ENCODE measurements around the gene TRPM2. TPM values are rescaled to one million over a fixed set of nuclear protein-coding genes. Genes with fewer than 3 reads are reported as not detected.

Gene TRPM2
- total RNA-seq, 1 donor from 2014 or later = not detected

DNA sequence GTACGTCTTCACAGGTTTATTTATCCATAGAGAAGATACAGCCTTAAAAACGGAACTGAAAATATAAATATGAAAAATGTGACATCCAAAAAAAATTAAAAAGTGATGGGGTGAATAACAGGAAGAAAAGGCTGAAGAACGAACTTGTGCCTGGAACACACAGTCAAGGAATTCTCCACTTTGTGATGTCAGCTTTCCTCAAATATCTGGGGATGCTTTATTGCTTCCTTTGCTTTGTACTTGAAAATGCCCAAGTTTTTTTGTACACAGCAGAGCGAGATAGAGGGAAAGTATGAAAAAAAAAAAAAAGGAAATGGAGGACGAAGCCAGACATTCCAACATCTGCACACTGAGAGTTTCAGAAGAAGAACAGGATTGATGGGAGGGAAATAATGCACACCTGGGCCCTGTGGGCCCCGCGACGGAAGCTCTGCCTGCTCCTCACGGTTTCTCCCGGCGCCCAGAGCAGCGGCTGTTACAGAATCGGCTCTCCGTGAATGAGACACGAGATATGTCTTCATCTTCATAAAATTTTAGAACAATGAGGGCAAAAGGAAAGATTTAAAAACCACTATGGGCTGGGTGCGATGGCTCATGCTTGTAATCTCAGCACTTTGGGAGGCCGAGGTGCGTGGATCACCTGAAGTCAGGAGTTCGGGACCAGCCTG is 91.9 kb downstream of the TRPM2 start:
- H3K9me3 Mint-ChIP-seq (ENCODE audit: unreplicated experiment) = no peaks in the 10 kb centered on the region
- no peak overlapping the region for H3K4me3 Mint-ChIP-seq (ENCODE audit: unreplicated experiment)
- TF ChIP-seq CTCF (IDR thresholded peaks at IDR 0.05) = no peak
- H3K27me3 Mint-ChIP-seq (ENCODE audit: unreplicated experiment) = peaks cover 13% of the 10 kb centered on the region
- H3K27ac Mint-ChIP-seq (ENCODE audit: unreplicated experiment) = no peak overlapping the region
- DNase-seq (ENCODE audit: extremely low spot score, unreplicated experiment) = no peak
- no peaks in the 10 kb centered on the region for H3K4me1 Mint-ChIP-seq (ENCODE audit: unreplicated experiment)
- H3K36me3 Mint-ChIP-seq (ENCODE audit: unreplicated experiment) = no peaks in the 10 kb centered on the region

DNA sequence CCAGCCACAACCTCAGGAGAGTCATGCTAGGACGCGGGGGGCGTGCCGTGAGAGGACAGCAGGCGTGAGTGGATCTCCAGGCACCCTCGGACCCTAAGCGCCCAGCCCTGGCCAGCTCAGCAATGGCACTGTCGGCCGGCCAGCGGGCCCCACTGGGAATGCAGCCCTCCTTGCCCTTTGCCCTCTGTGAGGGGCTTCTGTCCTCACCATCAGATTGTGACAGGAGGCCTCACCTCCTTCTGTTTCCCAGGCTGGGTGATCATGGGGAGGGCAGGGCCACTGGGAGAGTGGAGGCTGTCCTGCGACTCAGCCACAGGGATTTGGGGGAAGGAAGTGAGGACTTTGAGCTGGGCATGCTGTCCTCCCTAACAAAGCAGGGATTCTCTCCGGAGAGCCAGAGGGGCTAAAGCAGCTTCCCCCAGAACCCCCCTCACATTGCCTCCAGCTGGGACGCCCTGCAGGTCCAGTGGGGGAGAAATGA is 95.3 kb downstream of the TRPM2 start:
- Mint-ChIP-seq H3K9me3 (ENCODE audit: unreplicated experiment) (peaks cover 6% of the 10 kb centered on the region), H3K27me3 (ENCODE audit: unreplicated experiment) (peaks cover 31% of the 10 kb centered on the region), H3K27ac (ENCODE audit: unreplicated experiment) (no peak overlapping the region), H3K4me3 (ENCODE audit: unreplicated experiment) (no peak overlapping the region), H3K36me3 (ENCODE audit: unreplicated experiment) (no peaks in the 10 kb centered on the region), H3K4me1 (ENCODE audit: unreplicated experiment) (no peaks in the 10 kb centered on the region)
- no peak for TF ChIP-seq CTCF (IDR thresholded peaks at IDR 0.05)
- DNase-seq (ENCODE audit: extremely low spot score, unreplicated experiment) = no peak

DNA sequence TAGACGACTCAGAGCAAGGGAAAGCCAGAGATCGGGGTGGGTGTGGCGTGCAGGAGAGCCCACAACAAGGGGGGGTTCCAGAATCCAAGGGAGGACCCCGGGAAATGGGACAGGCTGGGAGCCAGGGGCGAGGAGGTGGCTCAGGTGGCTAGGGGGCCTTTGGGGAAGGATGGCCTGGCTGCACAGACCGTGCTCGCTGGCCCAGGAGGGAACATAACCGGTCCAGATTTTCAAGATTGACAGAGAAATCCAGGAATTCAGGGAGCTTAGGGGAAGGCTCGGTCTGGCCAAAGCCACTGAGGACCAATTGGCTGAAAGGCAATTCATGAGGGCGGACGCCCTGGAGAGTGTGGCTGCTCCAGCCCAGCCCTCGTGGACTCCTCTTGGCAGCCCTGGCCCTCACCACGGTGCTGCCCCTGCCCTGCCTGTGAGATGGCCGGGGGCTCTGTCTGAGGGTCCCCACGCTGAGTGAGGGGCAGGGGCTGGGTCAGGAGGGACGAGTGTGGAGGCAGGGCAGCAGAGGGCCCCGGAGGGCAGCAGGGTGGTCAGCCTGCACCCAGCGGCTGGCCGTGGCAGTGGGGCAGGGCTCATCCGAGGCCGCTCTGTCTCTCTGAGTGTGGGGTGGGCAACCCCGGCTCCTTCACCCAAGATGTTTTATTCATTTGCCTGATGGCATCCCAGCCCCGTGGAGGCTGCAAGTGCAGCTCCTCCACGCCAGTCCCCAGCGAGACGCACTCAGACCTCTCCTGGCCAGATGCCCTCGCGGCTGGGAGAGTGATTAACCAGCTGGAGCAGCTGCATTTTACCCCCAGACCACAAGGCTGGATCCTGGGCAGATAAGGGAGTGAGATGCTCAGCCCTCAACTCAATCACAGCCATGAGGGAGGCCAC is 96.3 kb downstream of the TRPM2 start:
- H3K36me3 Mint-ChIP-seq (ENCODE audit: unreplicated experiment) = no peaks in the 10 kb centered on the region
- H3K27ac Mint-ChIP-seq (ENCODE audit: unreplicated experiment) = no peak overlapping the region
- H3K4me1 Mint-ChIP-seq (ENCODE audit: unreplicated experiment) = no peaks in the 10 kb centered on the region
- H3K4me3 Mint-ChIP-seq (ENCODE audit: unreplicated experiment) = no peak overlapping the region
- no peak for TF ChIP-seq CTCF (IDR thresholded peaks at IDR 0.05)
- peaks cover 6% of the 10 kb centered on the region for H3K9me3 Mint-ChIP-seq (ENCODE audit: unreplicated experiment)
- DNase-seq (ENCODE audit: extremely low spot score, unreplicated experiment) = no peak
- peaks cover 35% of the 10 kb centered on the region for H3K27me3 Mint-ChIP-seq (ENCODE audit: unreplicated experiment)

DNA sequence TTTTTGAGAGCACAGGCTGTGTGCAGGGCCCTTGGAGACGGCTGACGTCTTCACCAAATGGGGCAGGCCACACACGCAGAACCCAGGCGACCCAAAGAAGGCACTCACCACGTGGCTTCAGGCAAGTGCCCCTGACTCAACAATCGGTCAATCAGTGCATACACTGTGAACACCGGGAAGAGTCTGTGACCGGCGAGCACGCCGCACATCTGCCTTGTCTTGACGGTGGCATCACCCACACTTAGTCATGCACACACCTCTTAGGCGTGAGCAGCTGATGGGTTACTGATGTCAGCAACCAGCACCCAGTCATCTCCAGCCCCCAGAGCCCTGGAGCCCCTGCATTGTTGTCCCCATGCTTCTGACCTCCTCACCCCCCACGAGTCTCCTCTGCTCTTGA is 97.0 kb downstream of the TRPM2 start:
- TF ChIP-seq CTCF (IDR thresholded peaks at IDR 0.05) = no peak
- DNase-seq (ENCODE audit: extremely low spot score, unreplicated experiment) = no peak
- Mint-ChIP-seq H3K4me1 (ENCODE audit: unreplicated experiment) (no peaks in the 10 kb centered on the region), H3K27ac (ENCODE audit: unreplicated experiment) (no peak overlapping the region), H3K9me3 (ENCODE audit: unreplicated experiment) (peaks cover 6% of the 10 kb centered on the region), H3K4me3 (ENCODE audit: unreplicated experiment) (no peak overlapping the region), H3K36me3 (ENCODE audit: unreplicated experiment) (no peaks in the 10 kb centered on the region), H3K27me3 (ENCODE audit: unreplicated experiment) (peaks cover 35% of the 10 kb centered on the region)

DNA sequence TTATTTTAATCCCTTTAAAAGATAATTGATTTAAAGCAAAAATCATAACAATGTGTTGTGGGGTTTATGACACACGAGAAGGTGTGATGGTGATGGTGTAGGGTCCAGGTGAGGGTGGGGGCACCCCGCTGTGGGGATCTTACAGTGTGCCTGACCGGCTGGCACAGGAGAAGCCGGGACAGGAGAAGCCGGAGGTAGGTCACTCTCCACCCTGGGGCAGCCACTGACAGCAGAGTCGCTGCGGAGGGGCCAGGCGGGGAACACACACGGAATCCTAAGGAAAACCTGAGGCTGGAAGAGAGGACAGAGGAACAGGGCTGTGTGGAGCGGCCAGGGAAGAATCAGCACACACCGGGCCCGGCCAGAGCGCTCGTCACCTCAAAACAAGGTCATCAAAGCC is 97.6 kb downstream of the TRPM2 start:
- H3K4me1 Mint-ChIP-seq (ENCODE audit: unreplicated experiment) = no peaks in the 10 kb centered on the region
- H3K4me3 Mint-ChIP-seq (ENCODE audit: unreplicated experiment) = no peak overlapping the region
- peaks cover 6% of the 10 kb centered on the region for H3K9me3 Mint-ChIP-seq (ENCODE audit: unreplicated experiment)
- no peak for DNase-seq (ENCODE audit: extremely low spot score, unreplicated experiment)
- no peak for TF ChIP-seq CTCF (IDR thresholded peaks at IDR 0.05)
- H3K36me3 Mint-ChIP-seq (ENCODE audit: unreplicated experiment) = no peaks in the 10 kb centered on the region
- H3K27ac Mint-ChIP-seq (ENCODE audit: unreplicated experiment) = no peak overlapping the region
- peaks cover 35% of the 10 kb centered on the region for H3K27me3 Mint-ChIP-seq (ENCODE audit: unreplicated experiment)

All from osteocyte (in vitro differentiated cells).